ENCODE data around the gene GGTA1. TPM values are rescaled to one million over a fixed set of nuclear protein-coding genes. Genes with fewer than 3 reads are reported as not detected.
"Not testable (repeated sequence)": the region's sequence is repeated elsewhere in the genome, so short reads cannot be mapped to it uniquely, and the experiment has no call there.

GGTA1 gene
- total RNA-seq, 1 experiment from 2014 or later, result not detected

GRCh38 chr9:121485623-121486022 lies 14.0 kb downstream of the GGTA1 start:
- Histone ChIP-seq H3K36me3 (replicated peaks; ENCODE audit: control insufficient read depth, insufficient read depth, low read length) (no peaks in the 10 kb centered on the region), H3K4me3 (ENCODE audit: insufficient read depth, low read depth, low read length) (no peak overlapping the region), H3K27me3 (ENCODE audit: control insufficient read depth, insufficient read depth, low read length) (no peaks in the 10 kb centered on the region)
- DNase-seq, result no peak

- no peaks in the 10 kb centered on the region for H3K27me3 ChIP-seq (ENCODE audit: control insufficient read depth, insufficient read depth, low read length)
- DNase-seq, result no peak
- no peaks in the 10 kb centered on the region for H3K36me3 ChIP-seq (replicated peaks; ENCODE audit: control insufficient read depth, insufficient read depth, low read length)
- no peak overlapping the region for H3K4me3 ChIP-seq (ENCODE audit: insufficient read depth, low read depth, low read length)
These were observed 14.8 kb downstream of the GGTA1 start for GRCh38 chr9:121484651-121485446.

DNA sequence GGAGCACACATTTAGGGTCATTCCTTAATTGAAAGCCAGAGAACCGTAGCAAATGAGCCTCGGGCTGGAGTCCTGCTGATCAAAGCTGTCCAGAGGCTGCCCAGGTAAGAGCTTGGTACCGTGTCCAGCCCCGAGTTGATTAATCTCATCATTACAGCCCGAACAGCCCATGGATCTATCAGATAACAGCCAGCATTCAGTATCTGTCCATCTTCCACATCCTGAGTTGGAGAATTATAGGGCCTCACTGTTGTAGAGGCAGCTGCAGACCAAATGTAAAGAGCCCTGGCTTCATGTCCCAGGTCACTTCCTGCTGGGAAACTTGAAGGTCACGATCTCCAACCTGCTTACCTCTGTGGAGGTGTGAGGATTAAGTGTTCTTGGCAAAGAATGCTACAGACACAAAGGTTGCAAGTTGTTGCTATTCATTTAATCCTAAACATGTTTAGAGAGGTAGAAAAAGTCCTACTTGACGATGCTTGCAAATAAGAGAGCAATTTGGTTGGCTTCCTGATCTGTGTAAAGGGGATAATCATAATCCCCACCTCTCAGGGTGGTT lies 16.1 kb downstream of the GGTA1 start:
- no peak for DNase-seq
- H3K4me3 ChIP-seq (ENCODE audit: insufficient read depth, low read depth, low read length), result no peak overlapping the region
- H3K27me3 ChIP-seq (ENCODE audit: control insufficient read depth, insufficient read depth, low read length), result no peaks in the 10 kb centered on the region
- H3K36me3 ChIP-seq (replicated peaks; ENCODE audit: control insufficient read depth, insufficient read depth, low read length), result no peaks in the 10 kb centered on the region

DNA sequence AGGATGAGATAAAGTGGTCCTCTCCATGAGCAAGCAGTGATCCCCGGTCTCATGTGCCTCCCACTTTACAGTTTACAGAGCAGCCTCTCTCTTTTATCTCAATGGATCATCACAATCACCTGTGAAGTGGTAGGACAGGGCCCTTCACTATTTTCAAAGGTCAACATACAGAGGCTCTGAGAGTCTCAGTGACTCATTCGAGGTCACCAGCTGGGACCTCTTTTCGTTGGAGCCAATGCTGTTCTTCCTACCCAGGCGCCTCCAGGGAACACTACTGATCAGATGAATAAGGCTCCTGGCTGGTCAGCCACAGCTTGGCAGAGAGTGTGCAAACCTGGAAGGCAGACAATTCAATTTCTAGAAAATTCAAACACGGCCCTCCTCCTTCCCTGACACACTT lies 16.6 kb downstream of the GGTA1 start:
- no peaks in the 10 kb centered on the region for H3K36me3 ChIP-seq (replicated peaks; ENCODE audit: control insufficient read depth, insufficient read depth, low read length)
- no peak for DNase-seq
- no peak overlapping the region for H3K4me3 ChIP-seq (ENCODE audit: insufficient read depth, low read depth, low read length)
- no peaks in the 10 kb centered on the region for H3K27me3 ChIP-seq (ENCODE audit: control insufficient read depth, insufficient read depth, low read length)

DNA sequence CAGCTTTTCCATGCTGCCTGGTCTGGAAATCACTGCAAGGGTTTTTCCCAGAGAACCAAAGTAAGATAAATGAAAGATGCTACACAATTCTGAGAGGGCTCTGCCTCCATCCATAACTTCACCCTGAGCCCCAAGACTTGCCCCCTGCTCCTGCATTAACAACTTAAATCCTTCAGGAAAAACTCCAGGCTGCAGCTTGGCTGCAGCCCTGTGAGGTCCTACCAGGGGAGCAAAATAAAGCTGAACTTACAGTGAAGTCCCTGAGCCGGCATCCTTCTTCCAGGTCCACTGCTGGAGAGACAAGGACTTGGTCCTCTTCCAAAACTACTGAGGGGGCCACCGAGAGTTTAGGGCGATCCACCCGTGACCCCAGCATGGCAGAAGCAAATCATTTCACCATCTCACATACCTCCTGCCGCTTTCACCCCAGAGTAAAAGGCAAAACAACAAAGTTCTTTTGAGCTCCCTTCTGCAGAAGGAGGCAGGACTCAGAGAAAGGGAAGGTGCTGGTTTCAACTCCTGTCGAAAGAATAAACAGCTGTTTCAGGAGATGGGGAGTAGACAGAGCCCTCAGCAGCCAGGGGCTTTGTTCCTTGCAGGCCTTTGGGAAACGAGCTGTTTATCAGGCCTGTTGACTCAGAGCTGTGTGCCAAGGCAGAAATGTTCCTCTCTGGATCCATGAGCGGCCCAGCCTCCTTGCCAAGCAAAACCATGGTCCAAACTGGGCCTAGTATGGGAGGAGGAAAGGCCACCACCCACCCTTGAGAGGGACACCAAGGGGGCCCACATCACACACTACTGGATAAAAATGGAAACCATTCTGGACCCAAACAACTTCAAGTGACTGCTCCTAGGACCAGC lies 20.6 kb downstream of the GGTA1 start:
- no peaks in the 10 kb centered on the region for H3K27me3 ChIP-seq (ENCODE audit: control insufficient read depth, insufficient read depth, low read length)
- H3K4me3 ChIP-seq (ENCODE audit: insufficient read depth, low read depth, low read length), result no peak overlapping the region
- DNase-seq, result no peak
- H3K36me3 ChIP-seq (replicated peaks; ENCODE audit: control insufficient read depth, insufficient read depth, low read length), result no peaks in the 10 kb centered on the region

DNA sequence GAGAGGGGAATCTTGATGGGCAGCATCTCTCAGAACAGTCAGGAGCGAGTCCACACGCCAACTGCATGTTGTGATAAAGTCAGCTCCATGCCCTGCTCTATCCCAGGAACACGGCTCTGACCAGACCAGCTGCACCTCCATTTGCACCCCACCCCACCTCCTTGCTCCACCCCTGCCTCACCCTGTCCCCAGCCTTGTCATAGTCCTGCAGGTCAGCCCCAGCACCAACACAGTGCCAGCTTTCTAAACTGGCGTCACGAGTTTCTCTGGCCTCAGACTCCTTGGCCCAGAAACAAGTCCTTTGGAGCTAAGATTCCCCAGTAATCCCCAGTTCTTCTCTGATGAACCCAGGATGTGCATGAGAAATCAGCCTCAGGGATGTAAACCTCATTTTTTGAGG lies 23.5 kb downstream of the GGTA1 start:
- no peak overlapping the region for H3K4me3 ChIP-seq (ENCODE audit: insufficient read depth, low read depth, low read length)
- DNase-seq, result no peak
- no peaks in the 10 kb centered on the region for H3K27me3 ChIP-seq (ENCODE audit: control insufficient read depth, insufficient read depth, low read length)
- H3K36me3 ChIP-seq (replicated peaks; ENCODE audit: control insufficient read depth, insufficient read depth, low read length), result no peaks in the 10 kb centered on the region

GRCh38 chr9:121474231-121474947 lies 25.3 kb downstream of the GGTA1 start:
- H3K27me3 ChIP-seq (ENCODE audit: control insufficient read depth, insufficient read depth, low read length), result no peaks in the 10 kb centered on the region
- no peak overlapping the region for H3K4me3 ChIP-seq (ENCODE audit: insufficient read depth, low read depth, low read length)
- no peaks in the 10 kb centered on the region for H3K36me3 ChIP-seq (replicated peaks; ENCODE audit: control insufficient read depth, insufficient read depth, low read length)
- no peak for DNase-seq

- no peak overlapping the region for H3K4me3 ChIP-seq (ENCODE audit: insufficient read depth, low read depth, low read length)
- no peaks in the 10 kb centered on the region for H3K36me3 ChIP-seq (replicated peaks; ENCODE audit: control insufficient read depth, insufficient read depth, low read length)
- no peaks in the 10 kb centered on the region for H3K27me3 ChIP-seq (ENCODE audit: control insufficient read depth, insufficient read depth, low read length)
- no peak for DNase-seq
These were observed 26.4 kb downstream of the GGTA1 start for GRCh38 chr9:121473229-121473628.

DNA sequence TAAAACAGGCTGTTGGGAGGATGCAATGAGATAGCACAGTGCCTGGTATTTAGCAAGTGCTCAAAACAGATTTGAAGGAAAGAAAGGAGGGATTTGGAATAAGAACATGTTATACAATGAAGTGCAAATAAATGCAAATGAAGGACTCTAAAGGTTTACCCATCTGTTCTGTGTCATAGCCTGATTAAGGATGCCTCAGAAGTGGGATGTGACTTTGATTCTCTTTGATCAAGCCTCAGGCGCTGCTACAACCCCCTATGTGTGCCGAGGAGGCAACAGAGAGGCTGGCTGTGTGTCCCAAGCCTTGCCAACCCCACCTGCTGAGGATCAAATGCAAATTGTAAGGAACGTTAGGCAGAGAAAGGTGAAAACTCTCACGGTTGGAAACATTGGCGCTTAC lies 27.2 kb downstream of the GGTA1 start:
- Histone ChIP-seq H3K27me3 (ENCODE audit: control insufficient read depth, insufficient read depth, low read length) (no peaks in the 10 kb centered on the region), H3K4me3 (ENCODE audit: insufficient read depth, low read depth, low read length) (no peak overlapping the region), H3K36me3 (replicated peaks; ENCODE audit: control insufficient read depth, insufficient read depth, low read length) (no peaks in the 10 kb centered on the region)
- no peak for DNase-seq

GRCh38 chr9:121466142-121466541 lies 33.5 kb downstream of the GGTA1 start:
- Histone ChIP-seq H3K36me3 (replicated peaks; ENCODE audit: control insufficient read depth, insufficient read depth, low read length) (no peaks in the 10 kb centered on the region), H3K27me3 (ENCODE audit: control insufficient read depth, insufficient read depth, low read length) (no peaks in the 10 kb centered on the region)
- no peak for DNase-seq

GRCh38 chr9:121464968-121465367 lies 34.7 kb downstream of the GGTA1 start:
- Histone ChIP-seq H3K36me3 (replicated peaks; ENCODE audit: control insufficient read depth, insufficient read depth, low read length) (no peaks in the 10 kb centered on the region), H3K27me3 (ENCODE audit: control insufficient read depth, insufficient read depth, low read length) (no peaks in the 10 kb centered on the region), H3K4me3 (ENCODE audit: insufficient read depth, low read depth, low read length) (no peak overlapping the region)
- no peak for DNase-seq

More at GRCh38 chr9:121466142-121466541, 33.5 kb downstream of the GGTA1 start:
- H3K4me3 ChIP-seq (ENCODE audit: insufficient read depth, low read depth, low read length), result no peak overlapping the region

GRCh38 chr9:121463026-121463807 lies 36.4 kb downstream of the GGTA1 start:
- Histone ChIP-seq H3K27me3 (ENCODE audit: control insufficient read depth, insufficient read depth, low read length) (no peaks in the 10 kb centered on the region), H3K36me3 (replicated peaks; ENCODE audit: control insufficient read depth, insufficient read depth, low read length) (no peaks in the 10 kb centered on the region), H3K4me3 (ENCODE audit: insufficient read depth, low read depth, low read length) (no peak overlapping the region)
- DNase-seq, result peak; percentile 75

- DNase-seq, result no peak
- no peaks in the 10 kb centered on the region for H3K36me3 ChIP-seq (replicated peaks; ENCODE audit: control insufficient read depth, insufficient read depth, low read length)
- no peak overlapping the region for H3K4me3 ChIP-seq (ENCODE audit: insufficient read depth, low read depth, low read length)
- no peaks in the 10 kb centered on the region for H3K27me3 ChIP-seq (ENCODE audit: control insufficient read depth, insufficient read depth, low read length)
These were observed 40.1 kb downstream of the GGTA1 start for GRCh38 chr9:121459513-121459912.

DNA sequence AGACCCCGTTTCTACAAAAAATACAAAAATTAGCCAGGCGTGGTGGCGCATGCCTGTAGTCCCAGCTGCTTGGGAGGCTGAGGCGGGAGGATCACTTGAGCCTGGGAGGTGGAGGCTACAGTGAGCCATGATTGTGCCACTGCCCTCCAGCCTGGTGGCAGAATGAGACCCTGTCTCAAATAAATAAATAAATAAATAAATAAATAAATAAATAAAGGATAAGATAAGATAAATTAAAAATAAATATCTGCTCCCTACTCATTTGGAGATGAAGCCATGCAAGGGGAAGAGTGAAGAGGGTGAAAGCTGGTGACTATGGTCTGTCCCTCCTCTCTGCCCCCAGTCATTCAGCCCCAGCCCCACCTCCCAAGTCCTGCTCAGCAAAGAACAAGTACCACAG lies 41.2 kb downstream of the GGTA1 start:
- H3K4me3 ChIP-seq (ENCODE audit: insufficient read depth, low read depth, low read length); H3K27me3 ChIP-seq (ENCODE audit: control insufficient read depth, insufficient read depth, low read length); H3K36me3 ChIP-seq (replicated peaks; ENCODE audit: control insufficient read depth, insufficient read depth, low read length); DNase-seq: not testable (repeated sequence)
